Activated CD8-positive, alpha-beta memory T cell treated with anti-CD3 and anti-CD28 coated beads, Interleukin-2, amount 50 U/mL, for 48 hours (primary cell): Measurements from ENCODE around the gene ANTKMT.

Experiments
- DNase-seq: peaks from one replicate; pipeline ENCODE4 v3.0.0-alpha.2; 2020

The ANTKMT gene, protein sequence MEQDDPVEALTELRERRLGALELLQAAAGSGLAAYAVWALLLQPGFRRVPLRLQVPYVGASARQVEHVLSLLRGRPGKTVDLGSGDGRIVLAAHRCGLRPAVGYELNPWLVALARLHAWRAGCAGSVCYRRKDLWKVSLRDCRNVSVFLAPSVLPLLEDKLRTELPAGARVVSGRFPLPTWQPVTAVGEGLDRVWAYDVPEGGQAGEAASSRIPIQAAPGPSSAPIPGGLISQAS

DNA sequence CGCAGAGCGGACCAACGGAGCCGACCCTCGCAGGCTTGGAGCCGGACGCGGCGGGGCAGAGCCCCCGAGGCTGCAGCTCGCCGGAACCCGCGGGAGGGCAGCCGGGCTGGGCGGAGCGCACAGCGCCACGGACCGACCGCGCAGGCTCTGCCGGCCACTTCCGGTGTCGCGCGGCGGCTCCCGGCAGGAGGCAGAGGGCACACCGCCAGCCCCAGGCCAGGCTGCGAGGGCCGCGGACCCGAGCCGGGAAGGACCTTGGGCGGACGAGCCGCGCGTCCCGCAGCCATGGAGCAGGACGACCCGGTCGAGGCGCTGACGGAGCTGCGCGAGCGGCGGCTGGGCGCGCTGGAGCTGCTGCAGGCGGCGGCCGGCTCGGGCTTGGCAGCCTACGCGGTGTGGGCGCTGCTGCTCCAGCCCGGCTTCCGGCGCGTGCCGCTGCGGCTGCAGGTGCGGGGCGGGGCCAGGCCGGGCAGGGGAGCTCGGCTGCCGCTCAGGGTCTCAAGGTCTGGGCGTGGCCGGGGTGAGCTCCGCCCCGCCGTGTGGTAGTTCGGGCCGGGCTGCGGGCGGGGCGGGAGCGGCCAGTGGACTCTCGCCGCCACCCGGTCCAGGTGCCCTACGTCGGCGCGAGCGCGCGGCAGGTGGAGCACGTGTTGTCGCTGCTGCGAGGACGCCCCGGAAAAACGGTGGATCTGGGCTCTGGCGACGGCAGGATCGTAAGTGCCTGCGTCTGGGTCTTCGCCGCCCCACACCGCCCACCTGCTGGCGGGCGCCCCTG, at the start of gene ANTKMT:
Gene ANTKMT (plus strand): TSS at position 157 of the 775 bp plus-strand sequence. CDS start 129 bp downstream, at position 286.
- DNase-seq, result peak; percentile 90

DNA sequence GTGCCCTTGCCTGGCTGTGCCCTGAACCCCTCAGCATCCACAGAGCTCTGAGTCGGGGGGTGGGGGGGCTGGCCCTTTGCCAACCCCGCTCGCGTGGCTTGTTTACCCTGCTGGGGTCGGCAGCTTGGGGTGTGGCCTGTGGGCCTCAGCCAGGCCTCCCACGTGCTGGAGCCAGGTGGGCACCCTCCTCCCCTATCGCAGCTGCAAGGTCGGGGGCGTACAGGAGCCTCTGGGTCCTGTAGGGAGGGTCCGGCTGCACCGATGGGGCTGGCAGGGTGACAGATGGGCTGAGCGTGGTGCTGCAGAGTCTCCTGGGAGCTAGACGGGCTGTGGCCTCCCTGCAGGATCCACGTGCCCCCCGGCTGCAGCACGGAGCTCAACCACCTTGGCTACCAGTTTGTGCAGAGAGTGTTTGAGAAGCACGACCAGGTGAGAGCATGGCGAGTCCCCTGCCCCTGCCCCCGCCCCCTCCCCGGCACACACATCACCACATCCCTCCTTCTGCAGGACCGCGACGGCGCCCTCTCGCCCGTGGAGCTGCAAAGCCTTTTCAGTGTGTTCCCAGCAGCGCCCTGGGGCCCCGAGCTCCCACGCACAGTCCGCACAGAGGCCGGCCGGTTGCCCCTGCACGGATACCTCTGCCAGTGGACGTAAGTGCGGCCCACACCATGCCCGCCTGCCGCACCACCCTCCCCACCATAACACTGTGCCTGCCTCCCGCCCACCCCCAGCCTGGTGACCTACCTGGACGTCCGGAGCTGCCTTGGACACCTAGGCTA, 49.4 kb upstream of the ANTKMT start:
- no peak for DNase-seq

DNA sequence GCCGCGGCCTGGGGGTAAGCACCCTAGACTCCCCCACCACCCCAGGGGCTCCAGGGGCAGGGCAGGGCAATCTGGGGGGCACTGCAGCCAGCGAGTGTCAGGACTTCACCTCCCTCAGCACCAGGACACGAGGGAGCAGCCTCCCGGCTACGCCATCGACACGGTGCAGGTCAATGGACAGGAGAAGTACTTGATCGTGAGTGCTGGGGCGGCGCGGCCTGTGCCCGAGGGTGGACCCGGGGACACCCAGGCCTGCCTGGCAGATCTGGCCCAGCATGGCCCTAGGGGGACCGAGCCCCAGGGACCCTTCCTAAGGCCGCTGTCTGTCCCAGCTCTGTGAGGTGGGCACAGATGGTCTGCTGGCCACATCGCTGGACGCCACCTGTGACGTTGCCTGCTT, 48.6 kb upstream of the ANTKMT start:
- no peak for DNase-seq

DNA sequence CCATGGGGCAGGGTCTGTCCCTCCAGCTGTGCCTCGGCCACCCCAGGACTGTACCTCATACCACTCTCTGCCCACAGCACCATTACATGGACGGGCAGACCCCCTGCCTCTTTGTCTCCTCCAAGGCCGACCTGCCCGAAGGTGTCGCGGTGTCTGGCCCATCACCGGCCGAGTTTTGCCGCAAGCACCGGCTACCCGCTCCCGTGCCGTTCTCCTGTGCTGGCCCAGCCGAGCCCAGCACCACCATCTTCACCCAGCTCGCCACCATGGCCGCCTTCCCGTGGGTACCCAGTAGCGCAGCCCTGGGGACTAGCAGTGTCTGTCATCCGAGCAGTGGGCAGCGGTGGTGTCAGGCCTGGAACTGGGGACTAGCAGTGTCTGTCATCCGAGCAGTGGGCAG, 48.1 kb upstream of the ANTKMT start:
- no peak for DNase-seq

DNA sequence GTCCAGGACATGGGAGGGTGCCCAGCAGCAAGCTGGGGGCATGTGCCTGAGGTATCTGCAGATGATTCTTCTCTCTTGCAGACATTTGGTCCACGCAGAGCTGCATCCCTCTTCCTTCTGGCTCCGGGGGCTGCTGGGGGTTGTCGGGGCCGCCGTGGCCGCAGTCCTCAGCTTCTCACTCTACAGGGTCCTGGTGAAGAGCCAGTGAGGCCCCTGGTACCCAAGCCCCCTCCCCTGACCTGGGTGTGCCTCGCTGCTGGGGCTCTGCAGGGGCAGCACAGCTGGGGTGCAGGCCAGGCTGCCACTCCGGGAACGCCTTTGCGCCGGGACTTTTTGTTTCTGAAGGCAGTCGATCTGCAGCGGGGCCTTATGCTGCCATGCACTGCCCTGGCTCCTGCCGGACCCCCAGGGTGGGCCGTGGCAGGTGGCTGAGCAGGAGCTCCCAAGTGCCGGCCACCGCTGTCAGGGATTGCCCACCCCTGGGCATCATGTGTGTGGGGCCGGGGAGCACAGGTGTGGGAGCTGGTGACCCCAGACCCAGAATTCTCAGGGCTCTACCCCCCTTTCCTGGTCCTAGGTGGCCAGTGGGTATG, 47.5 kb upstream of the ANTKMT start:
- DNase-seq, result no peak

DNA sequence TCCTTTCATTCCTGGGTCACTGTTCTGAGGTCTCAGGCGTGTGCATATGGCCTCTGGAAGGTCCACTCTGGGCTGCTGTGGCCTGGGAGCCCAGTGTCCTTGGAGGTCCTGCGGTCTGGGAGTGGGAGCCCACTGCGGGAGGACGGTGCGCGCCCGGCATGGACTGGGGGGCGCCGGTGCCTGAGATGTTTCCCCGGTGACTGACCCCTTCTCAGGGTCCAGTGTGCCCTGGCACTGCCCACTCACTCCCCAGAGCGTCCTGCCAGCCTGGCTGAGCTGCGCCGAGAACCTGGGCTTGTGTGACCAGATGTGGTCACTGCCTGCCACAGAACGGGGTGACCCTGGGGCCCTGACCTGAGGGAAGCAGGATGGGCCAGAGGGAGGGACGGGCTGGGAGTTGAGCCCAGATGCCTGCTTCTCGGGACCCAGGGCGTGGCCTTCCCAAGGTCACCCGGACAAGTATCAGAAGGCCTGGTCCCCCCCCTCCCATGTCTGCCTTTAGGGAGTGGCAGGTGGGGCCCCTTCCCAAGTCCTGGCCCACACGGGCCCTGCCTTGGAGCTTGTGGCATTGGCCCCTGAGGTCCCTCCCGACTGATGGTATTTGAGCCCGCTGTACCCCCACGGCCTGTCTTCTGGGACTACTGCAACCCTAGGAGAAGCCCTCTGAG, 46.6 kb upstream of the ANTKMT start:
- DNase-seq, result no peak

DNA sequence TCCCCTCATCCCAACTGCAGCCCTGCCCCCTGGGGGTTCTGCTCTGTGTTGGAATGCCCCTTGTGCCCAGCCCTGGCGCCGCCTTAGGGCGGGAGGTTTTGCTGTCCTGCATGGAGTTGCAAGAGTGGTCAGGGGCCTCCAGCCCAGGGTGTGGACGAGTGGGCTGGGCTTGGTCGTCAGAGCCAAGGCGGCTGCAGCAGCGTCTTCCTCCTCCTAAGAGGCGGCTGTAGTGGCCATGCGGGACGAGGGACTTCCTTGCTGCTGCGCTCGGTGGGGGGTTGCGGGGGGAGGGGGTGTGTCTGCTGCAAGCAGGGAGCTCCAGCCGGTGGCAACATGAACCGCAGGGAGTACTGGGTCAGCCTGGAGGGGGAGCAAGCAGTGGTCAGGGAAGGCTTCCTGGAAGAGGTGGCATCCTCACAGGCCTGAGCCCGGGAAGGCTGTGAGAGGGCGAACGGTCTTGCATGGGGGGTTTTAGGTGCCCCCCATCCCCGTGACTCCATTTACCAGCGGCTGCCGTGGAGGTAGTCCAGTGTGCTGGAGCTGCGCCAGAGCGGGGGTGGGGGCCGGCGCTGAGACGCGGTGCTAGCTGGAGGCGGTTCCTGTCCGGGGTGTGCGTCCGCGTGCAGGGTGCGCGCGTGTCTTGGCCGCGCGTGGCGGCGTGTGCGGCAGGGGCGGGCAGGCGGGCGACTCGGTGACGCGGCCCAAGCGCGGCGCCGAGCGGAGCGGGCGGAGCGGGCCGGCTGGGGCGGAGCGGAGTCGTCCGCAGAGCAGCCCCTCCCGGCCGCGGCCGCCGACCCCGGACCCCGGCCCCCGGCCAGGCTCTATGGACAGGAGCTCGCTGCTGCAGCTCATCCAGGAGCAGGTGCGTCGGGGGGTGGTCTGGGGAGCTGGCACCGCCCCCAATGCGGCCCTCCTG, 45.7 kb upstream of the ANTKMT start, which contains the start of gene RHBDL1:
Gene RHBDL1 (plus strand): TSS at position 704 of the 916 bp plus-strand sequence. CDS start 120 bp downstream, at position 824.
- DNase-seq, result no peak

DNA sequence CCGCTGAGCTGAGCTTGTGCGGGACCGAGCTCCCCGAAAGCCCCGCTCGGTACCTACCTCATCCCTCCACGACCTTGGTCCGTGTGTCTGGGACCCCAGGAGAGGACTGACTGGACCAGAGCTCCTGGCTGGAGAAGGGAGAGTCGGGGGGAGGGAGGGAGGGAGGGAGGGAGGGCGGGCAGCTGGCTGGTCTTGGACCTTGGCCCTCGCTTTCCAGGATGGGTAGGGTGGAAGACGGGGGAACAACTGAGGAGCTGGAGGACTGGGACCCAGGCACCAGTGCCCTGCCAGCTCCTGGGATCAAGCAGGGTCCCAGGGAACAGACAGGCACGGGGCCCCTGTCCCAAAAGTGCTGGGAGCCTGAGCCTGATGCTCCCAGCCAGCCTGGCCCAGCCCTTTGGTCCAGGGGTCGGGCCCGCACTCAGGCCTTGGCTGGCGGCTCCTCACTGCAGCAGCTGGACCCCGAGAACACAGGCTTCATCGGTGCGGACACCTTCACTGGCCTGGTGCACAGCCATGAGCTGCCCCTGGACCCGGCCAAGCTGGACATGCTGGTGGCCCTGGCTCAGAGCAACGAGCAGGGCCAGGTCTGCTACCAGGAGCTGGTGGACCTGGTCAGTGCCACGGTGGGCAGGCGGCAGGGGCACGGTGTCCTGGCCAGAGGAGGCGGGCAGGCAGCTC, 44.9 kb upstream of the ANTKMT start:
- no peak for DNase-seq

DNA sequence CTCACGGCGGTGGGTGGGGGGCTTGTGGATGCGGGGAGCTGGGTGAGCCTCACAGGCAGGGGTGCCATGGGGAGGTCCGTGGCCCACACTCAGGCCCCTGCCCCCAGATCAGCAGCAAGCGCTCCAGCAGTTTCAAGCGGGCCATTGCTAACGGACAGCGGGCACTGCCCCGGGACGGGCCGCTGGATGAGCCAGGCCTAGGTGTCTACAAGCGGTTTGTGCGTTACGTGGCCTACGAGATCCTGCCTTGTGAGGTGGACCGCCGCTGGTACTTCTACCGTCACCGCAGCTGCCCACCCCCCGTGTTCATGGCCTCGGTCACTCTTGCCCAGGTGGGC, 44.4 kb upstream of the ANTKMT start:
- DNase-seq, result no peak

DNA sequence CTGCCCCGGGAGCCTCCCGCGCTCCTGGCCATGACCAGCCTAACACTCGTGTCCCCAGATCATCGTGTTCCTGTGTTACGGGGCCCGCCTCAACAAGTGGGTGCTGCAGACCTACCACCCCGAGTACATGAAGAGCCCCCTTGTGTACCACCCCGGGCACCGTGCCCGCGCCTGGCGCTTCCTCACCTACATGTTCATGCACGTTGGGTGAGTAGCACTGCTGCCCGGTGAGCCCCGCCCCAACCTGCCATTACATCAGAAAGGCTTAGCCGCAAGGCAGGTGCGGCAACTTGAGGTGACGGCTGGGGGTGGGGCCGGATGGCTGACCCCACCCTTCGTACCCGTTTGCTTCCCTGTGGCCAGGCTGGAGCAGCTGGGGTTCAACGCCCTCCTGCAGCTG, 44.0 kb upstream of the ANTKMT start:
- no peak for DNase-seq

DNA sequence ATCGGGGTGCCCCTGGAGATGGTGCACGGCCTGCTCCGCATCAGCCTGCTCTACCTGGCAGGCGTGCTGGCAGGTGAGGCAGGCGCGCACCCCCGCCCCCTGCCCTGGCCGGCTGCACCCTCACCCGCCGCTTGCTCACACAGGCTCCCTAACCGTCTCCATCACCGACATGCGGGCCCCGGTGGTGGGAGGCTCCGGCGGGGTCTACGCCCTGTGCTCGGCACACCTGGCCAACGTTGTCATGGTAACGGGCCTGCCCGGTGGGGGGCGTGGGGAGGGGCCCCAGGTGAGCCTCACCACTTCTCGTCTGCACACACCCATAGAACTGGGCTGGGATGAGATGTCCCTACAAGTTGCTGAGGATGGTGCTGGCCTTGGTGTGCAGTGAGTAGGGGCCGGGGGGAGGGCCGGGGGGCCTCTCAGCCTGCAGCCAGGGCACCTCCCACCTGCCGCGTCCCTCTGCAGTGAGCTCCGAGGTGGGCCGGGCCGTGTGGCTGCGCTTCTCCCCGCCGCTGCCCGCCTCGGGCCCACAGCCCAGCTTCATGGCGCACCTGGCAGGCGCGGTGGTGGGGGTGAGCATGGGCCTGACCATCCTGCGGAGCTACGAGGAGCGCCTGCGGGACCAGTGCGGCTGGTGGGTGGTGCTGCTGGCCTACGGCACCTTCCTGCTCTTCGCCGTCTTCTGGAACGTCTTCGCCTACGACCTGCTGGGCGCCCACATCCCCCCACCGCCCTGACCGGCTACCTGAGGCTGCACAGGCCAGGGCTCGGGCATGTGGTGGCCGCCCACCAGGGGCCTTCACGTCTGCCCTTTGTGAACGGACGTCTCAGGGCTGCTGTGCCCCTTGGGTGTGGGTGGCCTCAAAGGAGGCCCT, 43.4 kb upstream of the ANTKMT start:
- no peak for DNase-seq

DNA sequence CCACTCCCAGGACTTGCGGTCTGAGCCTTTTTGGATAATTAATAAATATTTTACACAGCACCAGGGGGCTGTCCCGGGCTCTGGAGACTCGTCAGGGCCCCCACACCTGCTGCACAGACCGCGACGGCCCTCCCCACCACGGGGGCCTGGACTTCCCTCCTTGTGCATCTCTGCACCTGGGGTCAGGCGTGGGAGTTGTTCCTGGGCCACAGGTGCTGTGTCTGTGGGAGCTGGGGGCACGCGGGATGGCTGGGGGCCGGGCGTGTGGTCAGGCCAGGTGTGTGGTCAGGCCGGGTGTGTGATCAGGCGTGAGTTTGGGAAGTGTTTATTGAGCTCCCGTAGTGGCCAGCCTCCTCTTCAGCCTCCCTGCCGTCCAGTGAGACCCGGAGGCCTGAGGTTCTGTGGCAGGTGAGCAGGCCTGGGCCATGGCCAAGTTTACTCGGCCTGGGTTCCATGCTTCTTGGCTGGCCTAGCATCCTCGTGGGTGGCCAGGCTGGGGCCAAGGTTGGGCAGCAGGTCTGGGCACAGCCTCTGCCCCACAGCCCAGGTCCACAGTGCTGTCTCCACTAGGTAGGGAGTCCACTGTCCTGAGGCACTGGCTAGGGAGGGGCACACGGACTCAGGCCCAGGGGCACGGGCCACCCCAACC, 42.6 kb upstream of the ANTKMT start:
- DNase-seq, result no peak

DNA sequence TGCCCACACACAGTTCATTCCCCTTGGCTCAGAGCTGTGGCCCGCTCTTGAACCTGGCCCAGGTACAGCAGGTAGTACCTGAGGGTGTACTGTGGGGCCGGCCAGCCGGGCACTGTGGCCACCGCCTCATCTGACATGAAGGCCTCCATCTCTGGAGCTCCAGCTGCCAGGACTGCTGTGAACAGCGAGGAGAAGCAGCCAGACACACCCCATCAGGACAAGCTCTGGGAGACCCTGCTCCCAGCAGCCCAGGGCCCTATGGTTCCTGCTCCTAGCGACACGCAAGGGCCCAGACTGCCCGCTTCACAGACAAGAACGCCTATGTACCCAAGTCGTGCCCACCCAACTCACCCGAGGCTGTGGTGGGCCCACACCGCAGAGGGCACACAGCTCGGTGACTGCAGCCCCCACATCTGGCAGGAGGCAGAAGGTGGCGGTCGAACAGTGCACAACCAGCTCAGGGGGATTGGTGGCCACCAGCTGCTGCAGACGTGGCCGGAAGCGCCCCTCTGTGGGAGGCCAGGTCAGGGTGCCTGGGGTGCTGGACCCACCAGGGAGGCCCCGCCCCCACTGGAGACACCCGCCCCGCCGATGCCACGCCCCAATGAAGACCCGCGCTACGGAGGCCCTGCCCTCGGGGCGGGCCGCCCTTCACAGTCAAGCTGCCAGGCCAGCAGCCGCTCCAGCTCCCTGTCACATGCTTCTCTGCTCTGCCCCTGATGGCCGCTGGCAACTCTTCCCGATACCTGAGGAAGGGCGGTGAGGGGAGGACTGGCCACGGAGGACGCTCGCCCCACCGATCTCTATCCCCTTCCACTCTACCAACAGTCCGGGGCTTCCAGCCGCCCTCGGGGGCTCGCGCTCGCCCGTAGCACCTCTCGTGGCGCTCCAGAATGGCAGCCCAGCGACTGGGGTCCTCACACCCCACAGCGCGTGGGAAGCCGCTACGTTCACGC, 41.8 kb upstream of the ANTKMT start:
- peak; percentile 84 for DNase-seq

DNA sequence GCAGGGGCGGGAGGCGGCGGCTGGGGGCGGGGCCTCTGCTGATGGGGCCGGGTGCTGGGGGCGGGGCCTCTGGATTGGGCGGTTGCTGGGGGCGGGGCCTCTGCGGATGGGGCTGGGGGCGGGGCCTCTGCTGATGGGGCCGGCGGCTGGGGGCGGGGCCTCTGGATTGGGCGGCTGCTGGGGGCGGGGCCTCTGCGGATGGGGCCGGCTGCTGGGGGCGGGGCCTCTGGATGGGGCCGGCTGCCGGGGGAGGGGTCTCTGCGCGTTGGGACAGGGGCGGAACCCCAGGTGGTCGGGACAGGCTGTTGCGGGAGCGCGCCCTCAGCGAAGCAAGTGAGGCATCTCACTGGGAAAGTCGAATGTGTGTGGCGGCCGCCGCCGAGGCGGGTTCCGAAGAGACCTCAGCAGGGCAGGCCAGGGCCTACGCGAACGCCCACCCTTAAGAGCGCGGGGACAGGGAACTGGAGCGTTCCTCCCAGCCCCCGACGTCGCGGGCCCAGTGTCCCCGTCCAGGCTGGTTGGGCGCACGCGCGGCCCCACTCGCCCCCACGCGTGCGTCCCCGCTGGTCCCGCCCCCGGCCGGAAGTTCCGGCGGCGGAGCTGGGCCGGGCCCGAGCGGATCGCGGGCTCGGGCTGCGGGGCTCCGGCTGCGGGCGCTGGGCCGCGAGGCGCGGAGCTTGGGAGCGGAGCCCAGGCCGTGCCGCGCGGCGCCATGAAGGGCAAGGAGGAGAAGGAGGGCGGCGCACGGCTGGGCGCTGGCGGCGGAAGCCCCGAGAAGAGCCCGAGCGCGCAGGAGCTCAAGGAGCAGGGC, 40.9 kb upstream of the ANTKMT start, which contains the start of gene STUB1:
Gene STUB1 (plus strand): TSS at position 597 of the 811 bp plus-strand sequence. CDS start 116 bp downstream, at position 713.
- peak; percentile 97 for DNase-seq

DNA sequence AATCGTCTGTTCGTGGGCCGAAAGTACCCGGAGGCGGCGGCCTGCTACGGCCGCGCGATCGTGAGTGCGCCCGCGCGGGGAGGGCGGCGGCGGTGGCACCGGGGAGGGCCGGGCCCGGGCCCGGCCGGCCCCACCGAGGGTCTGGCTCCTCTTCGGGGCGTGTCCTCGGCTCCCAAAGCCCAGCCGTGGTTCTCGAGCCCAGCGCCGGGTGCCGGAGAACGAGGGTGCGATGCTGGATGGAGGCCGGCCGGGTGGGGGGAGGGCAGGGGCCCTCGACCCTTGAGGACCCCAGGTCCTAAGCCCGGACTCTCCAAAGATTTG, 40.4 kb upstream of the ANTKMT start:
- DNase-seq, result no peak

DNA sequence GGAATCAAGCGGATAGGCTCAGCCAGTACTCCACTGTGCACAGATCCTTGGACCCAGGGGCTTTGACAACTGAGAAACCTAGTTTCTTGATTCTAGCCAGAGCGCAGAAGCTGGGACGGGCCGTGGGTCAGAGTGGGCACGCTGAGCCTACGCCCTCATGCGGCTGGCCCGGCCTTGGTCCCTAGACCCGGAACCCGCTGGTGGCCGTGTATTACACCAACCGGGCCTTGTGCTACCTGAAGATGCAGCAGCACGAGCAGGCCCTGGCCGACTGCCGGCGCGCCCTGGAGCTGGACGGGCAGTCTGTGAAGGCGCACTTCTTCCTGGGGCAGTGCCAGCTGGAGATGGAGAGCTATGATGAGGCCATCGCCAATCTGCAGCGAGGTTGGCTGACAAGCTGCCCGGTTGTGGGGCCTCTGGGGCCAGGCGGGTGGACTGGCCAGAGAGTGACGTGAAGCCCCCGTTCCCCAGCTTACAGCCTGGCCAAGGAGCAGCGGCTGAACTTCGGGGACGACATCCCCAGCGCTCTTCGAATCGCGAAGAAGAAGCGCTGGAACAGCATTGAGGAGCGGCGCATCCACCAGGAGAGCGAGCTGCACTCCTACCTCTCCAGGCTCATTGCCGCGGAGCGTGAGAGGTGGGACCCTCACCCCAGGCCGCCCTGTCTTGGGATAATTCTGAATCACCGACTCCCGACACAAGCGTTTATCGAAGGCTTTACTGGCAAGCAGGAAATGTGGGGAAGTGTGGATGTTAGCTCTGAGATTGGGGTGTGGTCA, 39.8 kb upstream of the ANTKMT start:
- no peak for DNase-seq
